T-helper 22 cell (primary cell): ENCODE data around the gene NCOR2.

Source experiments
- DNase-seq: peaks from one replicate; pipeline ENCODE4 v3.0.0-alpha.2; 2020; ENCODE audit warnings: low read depth

The NCOR2 gene

DNA sequence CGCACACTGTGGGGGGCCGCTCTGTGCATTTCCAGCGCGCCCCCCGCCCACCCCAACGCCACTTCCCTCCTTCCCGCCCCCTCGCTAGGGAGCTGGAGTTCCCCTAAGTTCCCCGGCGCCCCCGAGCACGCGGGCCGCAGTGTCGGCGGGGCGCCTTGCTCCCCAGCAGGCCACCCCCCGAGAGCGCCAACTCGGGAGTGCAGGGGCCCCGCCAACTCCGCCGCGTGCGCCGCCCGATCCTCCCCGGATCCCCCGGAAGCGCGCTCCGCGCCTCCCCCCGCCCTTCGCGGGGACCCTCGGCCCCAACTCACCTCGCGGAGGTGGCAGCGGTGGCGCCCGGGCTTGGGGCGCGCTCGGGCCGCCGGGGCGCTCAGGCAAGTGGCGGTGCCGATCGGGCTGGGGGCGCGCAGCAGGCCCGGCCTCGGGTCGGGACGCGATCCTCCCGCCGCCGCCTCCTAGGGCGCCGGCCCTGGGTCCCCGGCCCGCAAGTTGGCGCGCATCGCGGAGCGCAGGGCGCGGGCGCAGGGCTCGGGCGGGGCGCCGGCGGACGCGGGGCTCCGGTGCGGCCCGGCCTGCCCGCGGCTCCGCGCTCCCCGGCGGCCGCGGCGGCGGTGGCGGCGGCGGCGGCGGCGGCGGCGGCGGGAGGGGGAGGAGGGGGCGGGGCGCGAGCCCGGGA lies at the start of gene NCOR2:
NCOR2 (minus strand) TSS at position 616 of the 676 bp plus-strand sequence. CDS start 72,361 bp downstream, outside the sequence.
- DNase-seq, result peak; percentile 44

DNA sequence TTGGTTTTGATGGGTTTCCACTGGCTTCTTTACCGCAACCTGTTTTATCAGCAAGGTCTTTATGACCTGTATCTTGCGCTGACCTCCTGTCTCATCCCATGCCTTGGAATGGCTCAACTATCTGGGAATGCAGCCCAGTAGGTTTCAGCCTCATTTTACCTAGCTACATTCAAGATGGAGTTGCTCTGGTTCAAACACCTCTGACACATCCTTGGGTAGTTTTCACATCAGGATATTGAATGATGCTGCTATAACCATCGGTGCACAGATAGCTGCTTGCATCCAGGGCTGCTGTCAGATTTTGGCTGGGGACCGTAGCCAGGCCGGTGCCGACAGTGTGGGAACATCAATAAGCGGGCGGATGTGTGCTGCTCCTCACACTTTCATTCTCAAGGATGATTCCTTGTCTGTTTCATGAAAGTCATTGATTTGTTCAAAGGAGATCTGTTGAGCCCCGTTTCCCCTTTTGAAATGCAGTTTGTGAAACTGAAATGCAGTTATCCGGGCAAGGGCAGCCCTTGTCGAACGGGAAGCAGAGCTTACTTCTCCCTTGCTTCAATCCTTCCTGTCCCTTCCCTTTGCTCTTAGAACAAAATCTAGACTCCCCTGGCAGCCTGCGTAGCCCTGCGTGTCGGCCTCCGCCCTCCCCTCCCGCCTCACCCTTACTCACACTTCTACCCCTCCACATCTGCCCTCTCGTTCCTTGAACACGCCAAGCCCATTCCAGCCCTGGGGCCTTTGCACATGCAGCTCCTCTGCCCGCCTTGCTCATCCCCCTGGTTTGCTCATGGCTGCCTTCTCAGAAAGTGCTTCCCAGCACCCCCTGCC lies 49.2 kb upstream of the NCOR2 start:
- DNase-seq, result no peak

DNA sequence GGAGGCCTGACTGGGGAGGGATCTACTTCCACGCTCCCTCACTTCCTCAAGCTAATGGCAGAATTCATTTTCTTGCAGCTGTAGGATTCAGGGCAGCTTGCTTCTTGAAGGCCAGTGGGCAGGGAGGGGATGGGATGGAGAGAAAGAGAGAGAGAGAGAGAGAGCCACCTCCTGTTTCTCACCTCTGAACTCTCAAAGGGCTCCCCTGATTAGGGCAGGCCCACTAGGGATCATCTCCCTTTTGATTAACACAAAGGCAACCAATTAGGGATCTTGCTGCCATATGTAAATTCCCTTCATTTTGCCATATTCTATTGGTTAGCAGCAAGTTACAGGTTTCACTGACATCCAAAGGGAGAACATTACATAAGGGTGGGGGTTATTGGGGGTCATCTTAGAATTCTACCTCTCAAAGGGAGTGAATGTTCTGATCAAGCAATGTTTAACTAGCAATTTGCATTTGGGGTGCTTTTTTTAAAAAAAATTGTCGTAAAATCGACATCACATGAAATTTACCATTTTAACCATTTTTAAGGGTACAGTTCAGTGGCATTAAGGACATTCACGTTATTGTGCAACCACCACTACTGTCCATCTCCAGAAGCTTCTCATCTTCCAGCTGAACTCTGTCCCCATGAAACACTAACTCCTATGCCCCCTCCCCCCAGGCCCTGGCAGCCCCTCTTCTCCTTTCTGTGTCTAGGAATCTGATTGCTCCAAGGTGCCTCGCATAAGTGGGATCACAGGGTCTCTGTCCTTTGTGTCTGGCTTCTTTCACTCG lies 47.3 kb upstream of the NCOR2 start:
- DNase-seq, result no peak

DNA sequence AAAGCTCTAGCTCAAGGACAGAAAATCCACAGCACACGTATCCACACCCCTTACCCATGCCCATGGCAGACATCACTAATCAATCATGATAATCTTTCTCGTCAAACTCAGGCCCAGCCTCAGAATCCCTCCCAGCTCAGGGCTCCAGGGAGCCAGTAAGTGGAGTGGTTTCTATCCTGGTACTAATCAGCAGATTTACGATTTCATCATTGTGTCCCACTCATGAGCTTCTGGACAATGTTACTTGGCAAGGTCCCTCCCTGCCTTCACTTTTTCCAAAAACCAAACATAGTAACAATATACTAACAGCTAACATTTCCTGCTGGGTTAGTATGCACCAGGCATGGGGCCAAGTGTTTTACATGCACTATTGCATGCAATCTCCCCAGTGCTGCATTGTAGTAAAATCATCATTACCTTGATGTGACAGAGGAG lies 45.8 kb upstream of the NCOR2 start:
- no peak for DNase-seq

DNA sequence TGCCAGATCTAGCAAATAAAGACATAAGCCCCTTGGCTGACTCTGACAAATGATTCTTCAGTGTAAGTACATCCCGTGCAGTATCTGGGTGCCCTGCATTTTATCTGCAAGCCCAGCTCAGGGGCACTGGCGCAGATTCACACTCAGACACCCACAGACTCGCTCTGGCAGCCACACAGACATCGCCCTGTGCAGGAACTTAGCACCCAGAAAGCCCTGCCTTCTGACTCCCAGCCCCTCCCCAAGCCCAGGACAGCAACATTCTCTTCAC lies 44.9 kb upstream of the NCOR2 start:
- no peak for DNase-seq

DNA sequence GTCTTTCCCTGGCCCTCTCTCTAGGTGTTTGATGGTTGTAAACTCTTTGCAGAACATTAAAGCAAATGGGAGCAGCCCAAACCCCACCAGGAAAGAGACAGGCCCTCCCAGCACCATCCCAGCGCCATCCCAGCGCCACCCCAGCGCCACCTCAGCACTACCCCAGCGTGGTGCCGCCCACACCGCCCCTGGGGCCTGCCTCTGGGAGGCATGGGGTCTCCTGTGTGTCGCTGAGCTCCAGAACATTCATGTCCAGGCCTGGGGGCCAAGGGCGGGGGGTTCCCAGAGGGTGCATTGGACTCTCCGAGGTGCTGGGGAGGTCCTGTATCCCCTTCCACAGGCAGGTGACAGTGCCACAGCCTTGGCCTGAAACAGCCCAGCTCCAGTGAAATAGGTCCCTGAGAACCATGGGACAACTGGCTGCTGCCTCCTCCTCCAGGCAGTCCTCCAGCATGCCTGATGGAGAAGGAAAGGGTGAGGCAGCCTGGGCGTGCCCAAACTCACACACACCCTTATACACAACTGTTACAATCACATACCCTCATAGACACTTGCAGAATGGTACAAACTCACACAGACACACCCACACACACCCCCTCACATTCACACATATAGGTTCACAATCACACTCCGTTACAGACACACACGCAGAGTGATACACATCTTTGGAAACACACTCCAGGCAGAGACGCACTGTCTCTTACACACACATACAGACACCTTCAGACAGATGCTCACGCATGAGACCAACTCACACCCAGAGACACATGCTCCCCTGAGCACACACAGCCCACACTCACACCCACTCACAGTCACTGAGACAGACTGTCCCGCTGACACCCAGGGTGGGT lies 44.4 kb upstream of the NCOR2 start:
- DNase-seq, result no peak

DNA sequence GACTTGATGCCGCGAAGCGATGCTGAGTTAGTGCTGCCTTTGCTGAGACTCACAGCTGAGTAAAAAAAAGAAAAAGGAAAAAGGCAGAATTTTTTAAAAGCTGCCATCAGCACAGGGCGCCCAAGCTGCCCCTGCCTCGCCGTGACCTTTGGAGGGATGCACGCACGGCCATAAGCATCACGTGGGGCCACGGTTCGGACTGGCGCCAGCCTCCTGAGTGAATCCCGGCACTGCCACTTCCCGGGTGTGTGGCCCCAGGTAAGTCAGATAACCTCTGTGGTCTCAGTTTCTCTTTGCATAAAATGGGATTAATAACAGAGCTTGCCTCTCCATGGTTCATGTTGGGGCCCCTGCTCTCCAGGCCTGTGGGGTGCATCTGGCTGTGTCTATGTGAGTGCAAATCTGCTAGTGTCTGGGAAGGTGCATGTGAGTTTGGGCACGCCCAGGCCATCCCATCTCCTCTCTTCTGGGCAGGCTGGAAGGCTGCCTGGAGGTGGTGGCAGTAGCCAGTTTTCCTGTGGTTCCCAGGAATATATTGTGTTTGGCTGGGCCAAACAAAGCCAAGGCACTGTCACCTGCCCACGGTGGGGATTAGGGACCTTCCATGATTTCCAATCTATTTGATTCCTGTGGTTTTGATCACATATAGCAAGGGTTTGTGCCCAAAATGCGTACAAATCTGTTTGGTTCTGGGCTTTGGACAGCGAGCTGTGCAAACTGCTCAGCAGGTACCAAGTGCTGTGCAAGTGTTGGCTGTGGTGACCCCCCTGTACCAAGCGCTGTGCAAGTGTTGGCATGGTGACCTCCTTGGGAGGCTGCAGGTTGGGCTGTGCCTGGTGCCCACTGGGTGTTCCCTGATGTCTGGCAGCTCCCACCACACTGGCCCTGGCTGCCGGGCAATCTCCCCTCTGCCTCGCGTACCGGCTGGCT lies 43.5 kb upstream of the NCOR2 start:
- no peak for DNase-seq

DNA sequence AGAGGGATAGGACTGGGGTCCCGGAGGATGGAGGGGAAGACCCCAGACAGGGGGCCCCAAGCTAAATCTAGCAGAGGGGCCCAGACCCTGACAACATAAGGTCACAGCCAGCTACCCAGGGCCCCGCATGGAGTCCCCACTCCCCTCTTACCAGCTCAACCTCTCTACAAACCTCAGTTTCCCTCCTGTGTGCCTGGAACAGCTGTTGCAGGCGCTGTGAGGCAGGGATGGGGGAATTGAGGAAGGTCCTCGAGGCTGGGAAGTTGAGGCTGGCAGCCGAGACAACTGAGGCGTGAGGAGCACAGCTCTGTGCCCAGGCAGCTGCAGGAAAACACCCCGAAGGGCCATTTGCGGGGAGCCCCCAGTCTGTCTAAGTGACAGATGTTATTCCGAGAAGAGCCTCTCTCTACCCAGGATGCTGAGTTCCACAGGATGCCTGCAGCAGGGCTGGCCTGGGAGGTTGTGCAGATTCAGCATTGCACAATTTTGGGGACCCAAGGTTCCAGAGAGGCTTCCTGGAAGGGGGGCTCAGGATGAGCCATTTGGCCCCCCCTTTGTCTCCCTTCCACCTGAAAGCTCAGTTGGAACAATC lies 42.7 kb upstream of the NCOR2 start:
- DNase-seq, result no peak

DNA sequence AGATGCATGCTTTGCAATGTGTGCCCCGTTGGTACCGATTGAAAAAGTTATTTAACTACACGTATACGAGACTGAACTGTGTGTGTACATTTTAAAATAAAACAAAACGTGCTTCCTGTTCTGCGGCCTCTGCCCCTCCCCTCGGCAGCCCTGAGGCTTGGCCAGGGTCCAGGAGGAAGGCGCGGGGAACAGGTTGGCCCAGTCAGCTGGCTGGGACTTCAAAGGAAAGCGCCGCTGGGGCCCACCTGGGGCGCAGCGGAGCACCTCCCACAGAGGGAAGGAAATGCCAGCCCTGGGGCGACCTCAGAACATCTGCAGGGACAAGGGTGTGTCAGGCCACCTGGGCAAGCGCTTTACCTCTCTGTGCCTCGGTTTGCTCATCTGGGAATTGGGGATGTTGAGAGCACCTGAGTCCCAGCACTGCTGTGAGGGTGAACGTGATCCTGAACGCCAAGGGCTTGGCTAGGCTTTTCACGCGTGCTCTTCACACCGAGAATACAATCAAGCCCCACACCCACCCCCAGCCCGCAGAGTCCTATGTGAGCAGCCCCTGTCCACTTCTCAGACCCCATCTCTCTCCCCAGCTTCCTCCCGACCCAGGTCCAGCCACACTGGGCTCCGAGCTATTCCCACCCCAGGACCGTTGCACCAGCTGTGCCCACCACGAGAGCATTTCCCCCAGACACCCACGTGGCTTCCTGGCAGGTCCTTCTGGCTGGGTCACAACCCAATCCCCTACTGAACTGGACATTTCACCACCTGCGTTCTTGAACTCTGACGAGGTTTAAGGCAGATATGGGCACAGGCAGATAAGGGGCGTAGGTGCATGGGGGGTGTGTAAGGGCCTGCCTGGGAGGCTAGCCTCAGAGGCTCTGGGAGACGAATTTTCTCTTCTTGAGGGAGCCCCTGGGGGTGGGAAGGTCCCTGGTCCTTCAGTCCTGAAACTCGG lies 41.9 kb upstream of the NCOR2 start:
- DNase-seq, result peak; percentile 79

DNA sequence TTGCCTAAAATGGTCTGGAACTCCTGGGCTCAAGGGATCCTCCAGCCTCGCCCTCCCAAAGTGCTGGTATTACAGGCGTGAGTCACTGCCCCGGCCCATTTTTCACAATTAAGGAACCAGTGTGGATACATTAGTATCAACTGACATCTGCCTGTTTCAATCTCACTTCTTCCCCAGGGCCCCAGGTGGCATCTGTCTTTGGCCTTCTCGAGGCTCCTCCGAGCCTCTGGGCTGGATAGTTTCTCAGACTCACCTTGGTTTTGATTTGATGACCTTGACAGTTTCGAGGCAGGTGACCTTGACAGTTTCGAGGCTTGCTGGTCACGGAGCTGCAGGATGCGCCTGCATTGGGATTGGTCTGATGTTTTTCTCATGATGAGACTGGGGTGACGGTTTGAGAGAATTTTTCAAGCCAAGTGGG lies 41.0 kb upstream of the NCOR2 start:
- no peak for DNase-seq

DNA sequence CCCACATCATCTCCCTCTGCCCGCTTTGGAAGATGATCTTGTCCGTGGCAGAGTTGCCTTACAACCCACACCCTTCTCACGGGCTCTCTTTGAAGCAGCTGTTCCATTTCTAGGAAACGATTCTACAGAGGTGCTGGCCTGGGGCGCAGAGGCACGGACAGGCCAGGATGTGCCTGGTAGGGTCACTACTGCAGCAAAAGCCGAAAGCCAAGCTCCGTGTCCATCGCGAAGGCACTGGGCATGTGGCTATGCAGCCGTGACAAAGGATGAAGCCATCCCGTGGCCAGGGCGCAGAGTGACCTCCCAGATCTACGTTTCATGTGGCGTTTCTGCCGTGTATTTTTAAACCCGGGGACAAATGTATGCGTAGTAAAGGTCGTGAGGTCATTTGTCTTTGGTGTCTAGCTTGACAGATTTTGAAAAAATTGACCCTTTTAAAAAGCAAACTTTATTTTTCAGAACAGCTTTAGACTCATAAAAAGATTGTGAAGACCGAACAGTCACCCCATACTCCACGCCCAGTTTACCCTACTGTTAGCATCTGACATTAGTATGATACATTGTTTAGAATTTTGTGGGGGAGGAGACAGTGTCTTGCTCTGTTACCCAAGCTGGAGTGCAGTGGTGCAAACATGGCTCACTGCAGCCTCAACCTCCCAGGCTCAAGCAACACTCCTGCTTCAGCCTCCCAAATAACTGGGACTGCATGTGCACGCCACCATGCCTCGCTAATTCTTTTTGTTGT lies 40.4 kb upstream of the NCOR2 start:
- no peak for DNase-seq

DNA sequence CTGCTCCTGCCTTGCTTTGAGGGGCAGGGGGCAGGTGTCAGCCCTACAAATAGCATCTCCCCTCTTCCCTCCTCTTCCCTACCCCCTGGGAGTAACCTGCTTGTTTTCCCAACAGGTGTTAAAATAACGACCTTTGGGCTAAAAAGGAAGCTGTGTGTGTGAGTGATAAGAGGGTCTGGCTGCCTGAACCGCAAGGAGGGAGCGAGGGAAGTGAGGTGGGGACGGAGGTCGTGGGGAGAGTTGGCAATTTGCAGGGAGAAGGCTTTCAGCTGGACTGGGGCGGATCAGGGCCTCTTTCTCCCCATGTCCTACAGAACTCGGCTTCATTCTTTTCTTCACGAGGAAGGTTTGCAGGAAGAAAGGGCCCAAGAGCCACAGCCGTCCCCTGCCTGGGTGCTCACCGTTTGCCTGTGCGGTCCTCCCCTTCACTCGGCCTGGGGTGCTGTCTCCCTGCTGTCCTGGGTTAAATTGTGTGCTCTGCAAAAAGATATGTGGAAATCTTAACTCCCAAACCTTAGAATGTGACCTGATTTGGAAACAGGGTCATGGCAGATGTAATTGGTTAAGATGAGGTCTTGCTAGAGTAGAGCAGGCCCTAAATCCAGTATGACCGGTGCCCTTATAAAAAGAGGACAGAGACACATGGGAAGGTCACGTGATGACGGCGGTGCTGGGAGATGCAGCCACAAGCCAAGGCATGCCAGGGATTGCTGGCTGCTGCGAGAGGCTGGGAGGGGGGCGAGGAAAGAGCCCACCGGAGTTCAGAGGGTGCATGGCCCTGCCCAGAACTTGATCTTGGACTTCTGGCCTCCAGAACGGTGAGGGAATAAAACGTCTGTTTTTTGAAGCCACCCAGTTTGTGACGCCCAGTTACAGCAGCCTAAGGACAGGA lies 38.7 kb upstream of the NCOR2 start:
- no peak for DNase-seq

DNA sequence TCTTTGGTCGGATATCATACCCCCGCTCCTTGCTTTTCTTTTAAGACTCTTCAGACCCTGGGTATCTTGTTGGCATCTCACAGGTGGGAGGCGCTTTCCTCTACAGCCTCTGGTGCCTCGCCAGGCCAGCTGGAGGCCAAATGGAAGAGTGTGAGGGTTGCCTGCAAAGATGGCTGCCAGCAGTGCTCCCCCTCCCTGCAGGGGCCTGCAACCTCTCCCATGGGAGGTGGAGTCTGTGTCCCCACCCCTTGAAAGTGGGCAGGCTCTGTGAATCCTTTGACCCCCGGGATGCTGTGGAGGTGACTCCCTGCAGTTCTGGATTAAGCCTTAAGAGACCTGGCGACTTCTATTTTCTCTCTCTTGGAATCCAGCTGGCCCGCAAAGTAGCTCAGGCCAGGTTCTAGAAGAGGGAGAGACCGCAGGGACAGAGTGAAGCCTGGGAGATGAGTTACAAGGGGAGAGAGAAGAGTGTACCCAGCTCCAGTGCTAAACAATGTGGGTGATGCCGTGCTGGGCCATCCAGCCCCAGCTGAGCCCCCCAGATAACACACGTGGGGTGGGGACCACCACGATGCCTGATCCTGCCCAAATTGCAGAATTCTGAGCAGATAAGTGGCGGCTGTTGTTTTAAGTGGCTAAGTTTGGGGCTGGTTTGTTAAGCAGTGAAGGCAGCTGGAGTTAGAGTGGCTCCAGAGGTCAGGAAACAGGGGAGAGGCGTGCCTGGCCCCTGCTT lies 37.9 kb upstream of the NCOR2 start:
- DNase-seq, result no peak

DNA sequence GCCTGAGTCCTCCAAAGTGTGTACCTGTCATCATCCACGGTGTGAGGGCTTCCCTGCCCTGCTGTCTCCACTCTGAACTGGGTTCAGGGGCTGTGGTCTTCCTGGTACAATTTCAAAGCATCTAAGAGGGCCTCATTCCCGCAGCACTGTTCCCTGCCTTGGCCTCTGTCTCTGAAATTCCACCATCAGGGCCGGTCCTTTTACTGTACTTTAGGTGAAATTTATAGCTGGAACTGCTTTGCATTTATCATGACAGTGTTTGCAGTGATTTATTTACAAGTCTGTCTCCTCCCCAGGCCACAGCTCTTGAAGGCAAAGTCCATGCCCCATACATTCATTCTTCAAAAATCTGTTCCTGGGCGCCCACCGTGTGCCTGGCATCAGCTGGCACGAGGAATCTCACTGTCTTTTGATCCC lies 36.9 kb upstream of the NCOR2 start:
- DNase-seq, result no peak

DNA sequence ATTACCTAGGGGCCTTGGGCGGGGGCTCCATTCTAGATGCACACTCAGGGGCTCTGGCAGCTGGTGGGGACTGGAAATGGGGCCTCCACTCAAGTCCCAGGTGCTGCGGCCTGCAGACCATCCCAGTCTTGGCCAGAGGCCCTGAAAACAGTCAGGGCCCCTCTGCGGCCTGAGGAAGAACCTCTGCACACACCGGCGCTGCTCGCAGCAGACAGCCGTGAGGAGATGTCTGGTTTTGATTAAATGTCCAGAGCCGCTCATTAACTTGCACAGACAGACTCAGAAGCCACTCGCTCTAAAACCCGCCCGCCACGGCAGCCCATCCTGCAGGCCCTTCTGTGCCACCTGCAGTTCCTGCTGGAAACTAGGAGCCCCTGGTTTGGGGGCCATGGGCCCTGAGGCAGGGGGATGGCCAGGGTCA lies 36.4 kb upstream of the NCOR2 start:
- no peak for DNase-seq

DNA sequence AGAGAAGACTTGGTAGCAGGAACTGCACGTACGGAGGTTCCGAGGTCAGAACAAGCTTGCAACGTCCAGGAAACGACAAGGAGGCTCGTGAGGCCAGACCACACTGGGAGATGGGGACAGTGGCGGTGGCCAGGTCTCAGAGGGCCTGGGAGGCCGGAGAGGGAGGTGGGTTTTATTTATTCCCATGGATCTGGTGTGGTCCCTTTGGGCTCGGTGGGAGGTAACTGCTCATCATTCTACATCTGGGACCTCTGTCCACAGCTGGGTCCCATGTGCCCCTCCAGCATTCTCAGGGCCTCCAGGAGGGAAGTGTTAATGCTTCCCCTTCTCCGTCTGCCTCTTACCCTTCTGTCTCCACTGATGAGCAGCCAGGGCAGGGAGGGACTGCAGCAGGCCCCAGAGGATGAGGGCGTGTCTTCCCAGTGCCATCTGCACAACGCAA lies 35.7 kb upstream of the NCOR2 start:
- DNase-seq, result no peak

DNA sequence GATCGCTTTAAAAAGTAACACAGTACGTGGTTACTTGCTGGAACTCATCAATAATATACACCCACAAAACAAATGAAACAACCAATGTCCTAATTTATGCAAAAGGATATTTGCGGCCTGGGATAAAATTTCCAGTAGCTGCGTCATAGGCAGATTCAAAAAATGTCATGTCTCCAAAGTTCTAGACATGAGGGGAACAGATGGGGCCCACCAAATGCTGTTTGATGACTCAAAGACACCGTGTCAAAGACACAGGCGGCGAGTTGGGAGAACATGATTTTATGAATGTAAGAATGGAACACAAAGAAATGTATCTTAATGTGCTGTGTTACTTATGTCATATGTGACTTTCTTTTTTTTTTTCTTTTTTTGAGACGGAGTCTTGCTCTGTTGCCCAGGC lies 34.3 kb upstream of the NCOR2 start:
- DNase-seq, result no peak
